ENCODE measurements around the gene VPS51. TPM values are rescaled to one million over a fixed set of nuclear protein-coding genes. Genes with fewer than 3 reads are reported as not detected.

VPS51 gene
- total and polyA plus RNA-seq, 2 donors from 2014 or later, result 98.3 to 110 TPM

GRCh38 chr11:65126624-65127274, 30.7 kb downstream of the VPS51 start:
- H3K9me3 ChIP-seq (ENCODE audit: control insufficient read depth in 2 of 3, insufficient read depth in 1 of 3, low read length in 3 of 3), result no peaks in the 10 kb centered on the region
- no peak overlapping the region for H3K9ac ChIP-seq (ENCODE audit: low read length in 3 of 3)
- no peak overlapping the region for H3K4me3 ChIP-seq (ENCODE audit: low read length in 3 of 3)
- peaks cover 5 to 68% (median 29%) of the 10 kb centered on the region in 3 donors for H3K36me3 ChIP-seq (ENCODE audit: control insufficient read depth in 2 of 3, insufficient read depth in 3 of 3, low read length in 3 of 3)
- TF ChIP-seq CTCF (IDR thresholded peaks at IDR 0.05; ENCODE audit: borderline replicate concordance, extremely low read depth, insufficient read depth), result no peak
- FAIRE-seq (no peak), DNase-seq (peak in 2 of 5 donors; percentile 1 to 33)
- H3K27ac ChIP-seq (ENCODE audit: low read depth in 2 of 2, low read length in 2 of 2), result no peak overlapping the region
- no peaks in the 10 kb centered on the region for H3K27me3 ChIP-seq (ENCODE audit: control insufficient read depth, insufficient read depth, low read length)
- H3K4me1 ChIP-seq (ENCODE audit: control insufficient read depth in 2 of 3, insufficient read depth in 2 of 3, low read depth in 1 of 3, low read length in 3 of 3), result peaks cover 0 to 7% (median 3%) of the 10 kb centered on the region in 3 donors
- intact Hi-C loops (cut with DNase I), result no loop called here

DNA sequence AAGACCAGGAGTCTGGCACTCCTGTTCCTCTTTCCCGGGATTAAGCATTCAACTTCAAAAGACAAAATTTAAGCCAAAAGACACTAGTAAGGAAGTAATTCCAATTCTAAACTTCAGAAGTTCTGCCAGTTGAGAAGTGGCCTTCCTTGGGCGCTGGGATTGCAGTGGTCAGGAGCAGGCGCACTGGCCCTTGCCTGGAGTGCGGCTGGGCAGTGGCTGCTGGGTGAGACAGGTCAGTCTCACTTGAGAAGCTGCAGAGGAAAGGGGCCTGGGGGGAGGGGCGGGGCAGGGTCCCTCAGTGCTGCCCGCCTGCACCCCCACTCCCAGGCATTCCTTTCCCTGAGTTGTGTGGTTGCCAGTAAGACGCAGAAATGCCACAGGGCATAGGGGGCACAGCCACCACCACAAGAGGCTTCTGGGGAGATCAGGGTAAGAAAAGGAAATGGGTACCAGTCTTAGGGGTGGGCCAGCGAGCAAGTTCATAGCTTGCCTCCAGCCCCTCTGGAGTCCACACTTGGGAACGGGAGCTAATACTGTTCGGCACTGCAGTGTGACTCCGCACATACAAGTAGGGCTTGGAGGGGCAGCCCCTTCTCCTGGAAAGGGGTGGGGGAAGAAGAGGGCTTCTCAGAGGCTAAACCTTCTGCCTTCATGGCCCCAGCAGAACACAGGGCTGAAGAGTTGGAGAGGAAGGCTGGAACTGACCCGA, 31.6 kb downstream of the VPS51 start:
- intact Hi-C loops (cut with DNase I), result no loop called here
- DNase-seq (peak in 2 of 5 donors; percentile 7 to 35), FAIRE-seq (no peak)
- no peaks in the 10 kb centered on the region for H3K9me3 ChIP-seq (ENCODE audit: control insufficient read depth in 2 of 3, insufficient read depth in 1 of 3, low read length in 3 of 3)
- H3K9ac ChIP-seq (ENCODE audit: low read length in 3 of 3), result no peak overlapping the region
- H3K27me3 ChIP-seq (ENCODE audit: control insufficient read depth, insufficient read depth, low read length), result no peaks in the 10 kb centered on the region
- no peak for TF ChIP-seq CTCF (IDR thresholded peaks at IDR 0.05; ENCODE audit: borderline replicate concordance, extremely low read depth, insufficient read depth)
- H3K36me3 ChIP-seq (ENCODE audit: control insufficient read depth in 2 of 3, insufficient read depth in 3 of 3, low read length in 3 of 3), result peaks cover 5 to 76% (median 29%) of the 10 kb centered on the region in 3 donors
- no peak overlapping the region for H3K27ac ChIP-seq (ENCODE audit: low read depth in 2 of 2, low read length in 2 of 2)
- H3K4me1 ChIP-seq (ENCODE audit: control insufficient read depth in 2 of 3, insufficient read depth in 2 of 3, low read depth in 1 of 3, low read length in 3 of 3), result peaks cover 0 to 9% (median 5%) of the 10 kb centered on the region in 3 donors
- no peak overlapping the region for H3K4me3 ChIP-seq (ENCODE audit: low read length in 3 of 3)

DNA sequence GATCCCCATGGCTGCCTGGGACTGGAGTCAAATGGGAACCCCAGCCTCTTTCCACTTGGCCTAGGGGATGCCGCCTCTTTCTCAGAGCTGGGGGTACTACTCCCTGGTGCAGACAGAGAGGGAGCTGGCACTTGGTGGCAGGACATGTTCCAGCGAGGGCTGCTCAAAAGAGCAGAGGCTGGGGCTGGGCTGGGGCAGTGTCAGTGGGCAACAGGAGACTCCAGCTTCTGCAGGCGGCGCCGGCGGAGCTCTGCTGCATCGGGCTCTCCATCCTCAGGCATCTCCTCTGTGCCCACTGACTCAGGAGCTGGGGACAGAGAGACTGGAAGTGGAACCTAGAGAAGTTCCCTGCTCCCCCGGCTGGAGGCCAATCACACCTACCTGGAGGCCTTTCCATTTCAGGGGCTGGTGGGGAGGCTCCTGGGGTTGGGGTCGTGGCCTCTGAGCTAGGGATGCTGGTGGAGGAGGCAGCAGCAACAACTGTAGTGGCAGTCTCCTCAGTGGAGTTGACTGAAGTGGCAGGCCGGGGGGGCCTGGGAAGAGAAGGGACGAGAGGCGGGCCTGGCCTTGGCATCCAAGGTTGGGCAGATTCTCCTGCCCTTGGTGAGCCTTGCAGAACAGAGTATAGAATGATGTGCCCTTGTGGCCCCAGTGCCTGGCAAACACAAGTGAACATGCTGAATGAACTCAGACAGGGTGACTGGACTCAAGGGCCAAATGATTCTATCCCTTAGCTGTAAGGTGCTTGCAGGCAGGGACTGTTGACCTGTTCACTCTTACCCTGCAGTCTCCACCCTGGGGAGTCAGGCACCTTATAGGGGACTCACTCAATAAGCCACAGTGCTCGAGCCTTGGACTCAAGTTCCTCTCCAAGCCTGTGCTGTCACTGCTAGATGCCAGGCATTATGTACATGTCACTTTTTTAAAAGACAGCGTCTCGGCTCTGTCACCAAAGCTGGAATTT, 32.5 kb downstream of the VPS51 start:
- no peak for FAIRE-seq

More for the DNA sequence above, 32.5 kb downstream of the VPS51 start:
- Histone ChIP-seq H3K36me3 (ENCODE audit: control insufficient read depth in 2 of 3, insufficient read depth in 3 of 3, low read length in 3 of 3) (peaks cover 5 to 76% (median 29%) of the 10 kb centered on the region in 3 donors), H3K4me3 (ENCODE audit: low read length in 3 of 3) (no peak overlapping the region), H3K9me3 (ENCODE audit: control insufficient read depth in 2 of 3, insufficient read depth in 1 of 3, low read length in 3 of 3) (no peaks in the 10 kb centered on the region), H3K27me3 (ENCODE audit: control insufficient read depth, insufficient read depth, low read length) (no peaks in the 10 kb centered on the region), H3K4me1 (ENCODE audit: control insufficient read depth in 2 of 3, insufficient read depth in 2 of 3, low read depth in 1 of 3, low read length in 3 of 3) (peaks cover 3 to 13% (median 10%) of the 10 kb centered on the region in 3 donors), H3K27ac (ENCODE audit: low read depth in 2 of 2, low read length in 2 of 2) (no peak overlapping the region), H3K9ac (ENCODE audit: low read length in 3 of 3) (no peak overlapping the region)
- intact Hi-C loops (cut with DNase I), result no loop called here
- peak in 2 of 5 donors; percentile 6 to 30 for DNase-seq
- no peak for TF ChIP-seq CTCF (IDR thresholded peaks at IDR 0.05; ENCODE audit: borderline replicate concordance, extremely low read depth, insufficient read depth)
